Measurements from ENCODE around the gene FAM131A.
A peak's percentile ranks its signal among the peaks of the same experiment; 100 is the strongest.

The FAM131A gene

DNA sequence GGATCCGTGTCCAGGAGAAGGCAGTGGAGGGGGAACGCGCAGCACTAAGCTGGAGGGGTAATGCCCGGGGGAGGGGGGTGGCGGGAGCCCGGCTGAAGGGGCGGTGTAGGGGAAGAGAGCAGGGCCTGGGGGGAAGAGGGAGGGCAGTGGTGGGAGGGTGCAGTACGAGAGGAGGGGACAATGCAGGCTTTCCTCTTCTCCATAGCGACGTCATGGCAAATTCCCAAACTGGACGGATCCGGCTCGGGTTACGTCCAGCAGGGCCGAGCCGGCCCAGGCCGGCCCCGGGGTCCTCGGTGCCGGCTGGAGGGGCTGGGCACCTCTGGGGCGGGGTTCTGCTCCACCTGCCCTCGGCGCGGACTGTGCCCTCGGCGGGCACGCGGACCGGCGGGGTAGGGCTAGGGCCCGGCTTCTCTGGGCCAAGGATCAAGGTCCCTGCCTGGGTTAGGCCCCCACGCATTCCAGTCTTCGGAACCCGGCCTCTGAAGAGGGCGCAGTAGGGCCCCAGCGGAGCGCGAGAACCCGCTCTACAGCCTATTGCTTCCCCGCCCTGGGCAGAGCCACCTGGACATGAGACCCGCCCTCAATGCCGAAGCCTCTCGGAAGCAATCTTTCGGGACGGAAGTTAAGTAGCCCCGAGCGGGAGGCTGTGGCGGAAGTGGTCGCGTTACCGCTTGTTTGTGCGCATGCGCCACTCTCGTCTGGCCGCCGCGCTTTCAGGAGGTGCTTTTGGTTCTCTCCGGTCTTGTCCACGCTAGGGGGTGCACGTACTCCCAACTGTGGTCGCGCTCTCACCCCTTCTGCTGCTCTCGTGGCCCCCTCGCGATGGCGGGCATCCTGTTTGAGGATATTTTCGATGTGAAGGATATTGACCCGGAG lies 25.5 kb downstream of the FAM131A start (continued):
- TF ChIP-seq, protein P1, sequence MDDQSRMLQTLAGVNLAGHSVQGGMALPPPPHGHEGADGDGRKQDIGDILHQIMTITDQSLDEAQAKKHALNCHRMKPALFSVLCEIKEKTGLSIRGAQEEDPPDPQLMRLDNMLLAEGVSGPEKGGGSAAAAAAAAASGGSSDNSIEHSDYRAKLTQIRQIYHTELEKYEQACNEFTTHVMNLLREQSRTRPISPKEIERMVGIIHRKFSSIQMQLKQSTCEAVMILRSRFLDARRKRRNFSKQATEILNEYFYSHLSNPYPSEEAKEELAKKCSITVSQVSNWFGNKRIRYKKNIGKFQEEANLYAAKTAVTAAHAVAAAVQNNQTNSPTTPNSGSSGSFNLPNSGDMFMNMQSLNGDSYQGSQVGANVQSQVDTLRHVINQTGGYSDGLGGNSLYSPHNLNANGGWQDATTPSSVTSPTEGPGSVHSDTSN (CRISPR knock-in tag; IDR thresholded peaks at IDR 0.05): peak; percentile 69; the same call in 1 of the 2 replicates
- no peak for TF ChIP-seq ZNF791 (tag by site-specific recombination; IDR thresholded peaks at IDR 0.05)
- TF ChIP-seq ZBTB20 (tag by site-specific recombination; IDR thresholded peaks at IDR 0.05): peak; percentile 63
- no peak for TF ChIP-seq ZNF292 (tag by site-specific recombination; IDR thresholded peaks at IDR 0.05; ENCODE audit: borderline replicate concordance, low read depth)
- TF ChIP-seq ZBTB8A (tag by site-specific recombination; IDR thresholded peaks at IDR 0.05): peak; percentile 92
- peak; percentile 14 for TF ChIP-seq ZNF366 (tag by site-specific recombination; conservative IDR thresholded peaks at IDR 0.05)
- peak; percentile 32 for TF ChIP-seq ZXDB (tag by site-specific recombination; IDR thresholded peaks at IDR 0.05)
- TF ChIP-seq, protein P2, sequence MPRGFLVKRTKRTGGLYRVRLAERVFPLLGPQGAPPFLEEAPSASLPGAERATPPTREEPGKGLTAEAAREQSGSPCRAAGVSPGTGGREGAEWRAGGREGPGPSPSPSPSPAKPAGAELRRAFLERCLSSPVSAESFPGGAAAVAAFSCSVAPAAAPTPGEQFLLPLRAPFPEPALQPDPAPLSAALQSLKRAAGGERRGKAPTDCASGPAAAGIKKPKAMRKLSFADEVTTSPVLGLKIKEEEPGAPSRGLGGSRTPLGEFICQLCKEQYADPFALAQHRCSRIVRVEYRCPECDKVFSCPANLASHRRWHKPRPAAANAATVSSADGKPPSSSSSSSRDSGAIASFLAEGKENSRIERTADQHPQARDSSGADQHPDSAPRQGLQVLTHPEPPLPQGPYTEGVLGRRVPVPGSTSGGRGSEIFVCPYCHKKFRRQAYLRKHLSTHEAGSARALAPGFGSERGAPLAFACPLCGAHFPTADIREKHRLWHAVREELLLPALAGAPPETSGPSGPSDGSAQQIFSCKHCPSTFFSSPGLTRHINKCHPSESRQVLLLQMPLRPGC (tag by site-specific recombination; IDR thresholded peaks at IDR 0.05): no peak
- TF ChIP-seq KLF9 (tag by site-specific recombination; IDR thresholded peaks at IDR 0.05; ENCODE audit: low read depth): 0 out of 2 replicates have a peak, but pooled peaks have one; percentile 12
- no peak for TF ChIP-seq ZNF544 (tag by site-specific recombination; IDR thresholded peaks at IDR 0.05)
- TF ChIP-seq, protein P3, sequence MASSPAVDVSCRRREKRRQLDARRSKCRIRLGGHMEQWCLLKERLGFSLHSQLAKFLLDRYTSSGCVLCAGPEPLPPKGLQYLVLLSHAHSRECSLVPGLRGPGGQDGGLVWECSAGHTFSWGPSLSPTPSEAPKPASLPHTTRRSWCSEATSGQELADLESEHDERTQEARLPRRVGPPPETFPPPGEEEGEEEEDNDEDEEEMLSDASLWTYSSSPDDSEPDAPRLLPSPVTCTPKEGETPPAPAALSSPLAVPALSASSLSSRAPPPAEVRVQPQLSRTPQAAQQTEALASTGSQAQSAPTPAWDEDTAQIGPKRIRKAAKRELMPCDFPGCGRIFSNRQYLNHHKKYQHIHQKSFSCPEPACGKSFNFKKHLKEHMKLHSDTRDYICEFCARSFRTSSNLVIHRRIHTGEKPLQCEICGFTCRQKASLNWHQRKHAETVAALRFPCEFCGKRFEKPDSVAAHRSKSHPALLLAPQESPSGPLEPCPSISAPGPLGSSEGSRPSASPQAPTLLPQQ (tag by site-specific recombination; IDR thresholded peaks at IDR 0.05): 0 out of 2 replicates have a peak, but pooled peaks have one; percentile 6
- TF ChIP-seq, protein P4, sequence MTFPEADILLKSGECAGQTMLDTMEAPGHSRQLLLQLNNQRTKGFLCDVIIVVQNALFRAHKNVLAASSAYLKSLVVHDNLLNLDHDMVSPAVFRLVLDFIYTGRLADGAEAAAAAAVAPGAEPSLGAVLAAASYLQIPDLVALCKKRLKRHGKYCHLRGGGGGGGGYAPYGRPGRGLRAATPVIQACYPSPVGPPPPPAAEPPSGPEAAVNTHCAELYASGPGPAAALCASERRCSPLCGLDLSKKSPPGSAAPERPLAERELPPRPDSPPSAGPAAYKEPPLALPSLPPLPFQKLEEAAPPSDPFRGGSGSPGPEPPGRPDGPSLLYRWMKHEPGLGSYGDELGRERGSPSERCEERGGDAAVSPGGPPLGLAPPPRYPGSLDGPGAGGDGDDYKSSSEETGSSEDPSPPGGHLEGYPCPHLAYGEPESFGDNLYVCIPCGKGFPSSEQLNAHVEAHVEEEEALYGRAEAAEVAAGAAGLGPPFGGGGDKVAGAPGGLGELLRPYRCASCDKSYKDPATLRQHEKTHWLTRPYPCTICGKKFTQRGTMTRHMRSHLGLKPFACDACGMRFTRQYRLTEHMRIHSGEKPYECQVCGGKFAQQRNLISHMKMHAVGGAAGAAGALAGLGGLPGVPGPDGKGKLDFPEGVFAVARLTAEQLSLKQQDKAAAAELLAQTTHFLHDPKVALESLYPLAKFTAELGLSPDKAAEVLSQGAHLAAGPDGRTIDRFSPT (tag by site-specific recombination; IDR thresholded peaks at IDR 0.05): peak; percentile 59
- TF ChIP-seq ZNF394 (tag by site-specific recombination; IDR thresholded peaks at IDR 0.05; ENCODE audit: borderline replicate concordance): peak; percentile 9; the same call in 1 of the 2 replicates
- TF ChIP-seq ZNF501 (tag by site-specific recombination; IDR thresholded peaks at IDR 0.05): 0 out of 2 replicates have a peak, but pooled peaks have one; percentile 27
- TF ChIP-seq ZNF184 (tag by site-specific recombination; IDR thresholded peaks at IDR 0.05): 0 out of 2 replicates have a peak, but pooled peaks have one; percentile 38
- TF ChIP-seq FEZF1 (tag by site-specific recombination; IDR thresholded peaks at IDR 0.05): no peak
- TF ChIP-seq ZNF416 (tag by site-specific recombination; IDR thresholded peaks at IDR 0.05): no peak
- TF ChIP-seq ZNF561 (tag by site-specific recombination; IDR thresholded peaks at IDR 0.05; ENCODE audit: borderline replicate concordance): peak; percentile 58
- TF ChIP-seq ZNF629 (tag by site-specific recombination; IDR thresholded peaks at IDR 0.05): peak; percentile 85
- TF ChIP-seq WT1 (tag by site-specific recombination; IDR thresholded peaks at IDR 0.05): 0 out of 2 replicates have a peak, but pooled peaks have one; percentile 24
- TF ChIP-seq ZNF2 (tag by site-specific recombination; IDR thresholded peaks at IDR 0.05): peak; percentile 51; the same call in 1 of the 2 replicates
- TF ChIP-seq ZNF146 (tag by site-specific recombination; IDR thresholded peaks at IDR 0.05): no peak
- TF ChIP-seq, protein P5, sequence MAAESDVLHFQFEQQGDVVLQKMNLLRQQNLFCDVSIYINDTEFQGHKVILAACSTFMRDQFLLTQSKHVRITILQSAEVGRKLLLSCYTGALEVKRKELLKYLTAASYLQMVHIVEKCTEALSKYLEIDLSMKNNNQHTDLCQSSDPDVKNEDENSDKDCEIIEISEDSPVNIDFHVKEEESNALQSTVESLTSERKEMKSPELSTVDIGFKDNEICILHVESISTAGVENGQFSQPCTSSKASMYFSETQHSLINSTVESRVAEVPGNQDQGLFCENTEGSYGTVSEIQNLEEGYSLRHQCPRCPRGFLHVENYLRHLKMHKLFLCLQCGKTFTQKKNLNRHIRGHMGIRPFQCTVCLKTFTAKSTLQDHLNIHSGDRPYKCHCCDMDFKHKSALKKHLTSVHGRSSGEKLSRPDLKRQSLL (tag by site-specific recombination; IDR thresholded peaks at IDR 0.05): 0 out of 2 replicates have a peak, but pooled peaks have one; percentile 34
- peak; percentile 91 for TF ChIP-seq ZNF121 (tag by site-specific recombination; IDR thresholded peaks at IDR 0.05)
- TF ChIP-seq ZNF423 (tag by site-specific recombination; IDR thresholded peaks at IDR 0.05): 0 out of 2 replicates have a peak, but pooled peaks have one; percentile 5
- TF ChIP-seq, protein P6, sequence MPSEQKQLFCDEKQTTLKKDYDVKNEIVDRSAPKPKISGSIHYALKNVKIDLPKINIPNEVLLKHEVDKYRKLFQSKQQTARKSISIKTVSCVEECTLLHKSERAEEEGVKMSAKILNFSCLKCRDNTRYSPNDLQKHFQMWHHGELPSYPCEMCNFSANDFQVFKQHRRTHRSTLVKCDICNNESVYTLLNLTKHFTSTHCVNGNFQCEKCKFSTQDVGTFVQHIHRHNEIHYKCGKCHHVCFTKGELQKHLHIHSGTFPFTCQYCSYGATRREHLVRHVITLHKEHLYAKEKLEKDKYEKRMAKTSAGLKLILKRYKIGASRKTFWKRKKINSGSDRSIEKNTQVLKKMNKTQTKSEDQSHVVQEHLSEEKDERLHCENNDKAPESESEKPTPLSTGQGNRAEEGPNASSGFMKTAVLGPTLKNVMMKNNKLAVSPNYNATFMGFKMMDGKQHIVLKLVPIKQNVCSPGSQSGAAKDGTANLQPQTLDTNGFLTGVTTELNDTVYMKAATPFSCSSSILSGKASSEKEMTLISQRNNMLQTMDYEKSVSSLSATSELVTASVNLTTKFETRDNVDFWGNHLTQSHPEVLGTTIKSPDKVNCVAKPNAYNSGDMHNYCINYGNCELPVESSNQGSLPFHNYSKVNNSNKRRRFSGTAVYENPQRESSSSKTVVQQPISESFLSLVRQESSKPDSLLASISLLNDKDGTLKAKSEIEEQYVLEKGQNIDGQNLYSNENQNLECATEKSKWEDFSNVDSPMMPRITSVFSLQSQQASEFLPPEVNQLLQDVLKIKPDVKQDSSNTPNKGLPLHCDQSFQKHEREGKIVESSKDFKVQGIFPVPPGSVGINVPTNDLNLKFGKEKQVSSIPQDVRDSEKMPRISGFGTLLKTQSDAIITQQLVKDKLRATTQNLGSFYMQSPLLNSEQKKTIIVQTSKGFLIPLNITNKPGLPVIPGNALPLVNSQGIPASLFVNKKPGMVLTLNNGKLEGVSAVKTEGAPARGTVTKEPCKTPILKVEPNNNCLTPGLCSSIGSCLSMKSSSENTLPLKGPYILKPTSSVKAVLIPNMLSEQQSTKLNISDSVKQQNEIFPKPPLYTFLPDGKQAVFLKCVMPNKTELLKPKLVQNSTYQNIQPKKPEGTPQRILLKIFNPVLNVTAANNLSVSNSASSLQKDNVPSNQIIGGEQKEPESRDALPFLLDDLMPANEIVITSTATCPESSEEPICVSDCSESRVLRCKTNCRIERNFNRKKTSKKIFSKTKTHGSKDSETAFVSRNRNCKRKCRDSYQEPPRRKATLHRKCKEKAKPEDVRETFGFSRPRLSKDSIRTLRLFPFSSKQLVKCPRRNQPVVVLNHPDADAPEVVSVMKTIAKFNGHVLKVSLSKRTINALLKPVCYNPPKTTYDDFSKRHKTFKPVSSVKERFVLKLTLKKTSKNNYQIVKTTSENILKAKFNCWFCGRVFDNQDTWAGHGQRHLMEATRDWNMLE (tag by site-specific recombination; conservative IDR thresholded peaks at IDR 0.05; ENCODE audit: low read depth): 0 out of 2 replicates have a peak, but pooled peaks have one; percentile 16
